Neural crest cell (in vitro differentiated cells): ENCODE data around the gene PLXNB2. TPM values are rescaled to one million over a fixed set of nuclear protein-coding genes. Genes with fewer than 3 reads are reported as not detected.

Source experiments
- DNase-seq: peaks from one replicate; pipeline ENCODE4 v3.0.0; 2021; ENCODE audit warnings: low read depth, mixed read lengths, low spot score
- H3K27ac Mint-ChIP-seq: one replicate; pipeline ENCODE4 v1.8.0; 2021; ENCODE audit warnings: mild to moderate bottlenecking, mixed read lengths; ENCODE audit not compliant: unreplicated experiment
- H3K27me3 Mint-ChIP-seq: 2 replicates; pipeline ENCODE4 v1.8.0; 2021; ENCODE audit warnings: low read depth, mild to moderate bottlenecking, mixed read lengths
- H3K36me3 Mint-ChIP-seq: 2 replicates; pipeline ENCODE4 v1.8.0; 2021; ENCODE audit warnings: low read depth, mild to moderate bottlenecking, mixed read lengths
- H3K4me1 Mint-ChIP-seq: 2 replicates; pipeline ENCODE4 v1.8.0; 2021; ENCODE audit warnings: mixed read lengths
- H3K4me3 Mint-ChIP-seq: one replicate; pipeline ENCODE4 v1.8.0; 2021; ENCODE audit warnings: mild to moderate bottlenecking, mixed read lengths
- H3K9me3 Mint-ChIP-seq: 2 replicates; pipeline ENCODE4 v1.8.0; 2021; ENCODE audit warnings: mixed read lengths
- total RNA-seq: library from RNA; stranded (reverse); gene quantifications from 2 replicates; pipeline ENCODE4 v1.2.1, GENCODE V29; 2021
- TF ChIP-seq, protein P1 (sequence below): fragments of 200-600 bp; sonication (generic); conservative IDR thresholded peaks from 2 replicates; pipeline ENCODE4 v1.5.0; 2021; ENCODE audit warnings: antibody characterized with exemption, mild to moderate bottlenecking

The PLXNB2 gene
- total RNA-seq, 1 donor from 2014 or later, result 130 TPM

DNA sequence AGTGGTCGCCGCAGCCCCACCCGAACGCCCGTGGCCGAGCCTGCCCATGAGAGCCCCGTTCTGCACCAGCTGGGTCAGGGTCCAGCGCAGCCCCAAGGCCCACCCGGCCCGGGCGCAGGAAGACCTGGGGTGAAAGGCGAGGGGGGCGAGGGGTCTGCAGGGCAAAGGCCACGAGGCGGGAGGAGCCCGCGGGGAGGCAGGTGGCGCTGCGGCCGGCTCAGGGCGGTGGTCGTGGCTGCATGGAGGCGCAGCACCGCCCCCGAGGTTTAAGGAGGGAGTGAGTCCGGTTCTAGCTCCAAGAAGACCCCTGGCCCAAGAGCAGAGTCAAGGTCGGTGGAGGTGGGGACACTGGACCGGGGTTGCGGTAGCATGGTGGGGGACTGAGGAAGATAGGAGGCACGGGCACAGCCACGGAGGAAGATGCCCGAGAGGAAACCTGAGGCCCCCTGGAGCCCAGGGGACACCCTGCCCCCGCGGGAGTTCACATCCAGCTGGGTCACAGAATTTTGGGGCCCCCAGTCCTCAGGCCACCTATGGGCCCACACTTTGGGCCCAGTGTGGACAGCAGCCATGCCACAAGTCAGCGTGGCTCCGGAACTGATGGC is 55.9 kb downstream of the PLXNB2 start:
- H3K27me3 Mint-ChIP-seq, result no peaks in the 10 kb centered on the region
- TF ChIP-seq, protein P1, sequence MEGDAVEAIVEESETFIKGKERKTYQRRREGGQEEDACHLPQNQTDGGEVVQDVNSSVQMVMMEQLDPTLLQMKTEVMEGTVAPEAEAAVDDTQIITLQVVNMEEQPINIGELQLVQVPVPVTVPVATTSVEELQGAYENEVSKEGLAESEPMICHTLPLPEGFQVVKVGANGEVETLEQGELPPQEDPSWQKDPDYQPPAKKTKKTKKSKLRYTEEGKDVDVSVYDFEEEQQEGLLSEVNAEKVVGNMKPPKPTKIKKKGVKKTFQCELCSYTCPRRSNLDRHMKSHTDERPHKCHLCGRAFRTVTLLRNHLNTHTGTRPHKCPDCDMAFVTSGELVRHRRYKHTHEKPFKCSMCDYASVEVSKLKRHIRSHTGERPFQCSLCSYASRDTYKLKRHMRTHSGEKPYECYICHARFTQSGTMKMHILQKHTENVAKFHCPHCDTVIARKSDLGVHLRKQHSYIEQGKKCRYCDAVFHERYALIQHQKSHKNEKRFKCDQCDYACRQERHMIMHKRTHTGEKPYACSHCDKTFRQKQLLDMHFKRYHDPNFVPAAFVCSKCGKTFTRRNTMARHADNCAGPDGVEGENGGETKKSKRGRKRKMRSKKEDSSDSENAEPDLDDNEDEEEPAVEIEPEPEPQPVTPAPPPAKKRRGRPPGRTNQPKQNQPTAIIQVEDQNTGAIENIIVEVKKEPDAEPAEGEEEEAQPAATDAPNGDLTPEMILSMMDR, result no peak
- H3K4me3 Mint-ChIP-seq, result peak overlapping the region; percentile 44
- H3K9me3 Mint-ChIP-seq, result no peaks in the 10 kb centered on the region
- no peaks in the 10 kb centered on the region for H3K36me3 Mint-ChIP-seq
- H3K4me1 Mint-ChIP-seq, result peaks cover 10% of the 10 kb centered on the region
- no peak for DNase-seq
- H3K27ac Mint-ChIP-seq, result no peak overlapping the region

DNA sequence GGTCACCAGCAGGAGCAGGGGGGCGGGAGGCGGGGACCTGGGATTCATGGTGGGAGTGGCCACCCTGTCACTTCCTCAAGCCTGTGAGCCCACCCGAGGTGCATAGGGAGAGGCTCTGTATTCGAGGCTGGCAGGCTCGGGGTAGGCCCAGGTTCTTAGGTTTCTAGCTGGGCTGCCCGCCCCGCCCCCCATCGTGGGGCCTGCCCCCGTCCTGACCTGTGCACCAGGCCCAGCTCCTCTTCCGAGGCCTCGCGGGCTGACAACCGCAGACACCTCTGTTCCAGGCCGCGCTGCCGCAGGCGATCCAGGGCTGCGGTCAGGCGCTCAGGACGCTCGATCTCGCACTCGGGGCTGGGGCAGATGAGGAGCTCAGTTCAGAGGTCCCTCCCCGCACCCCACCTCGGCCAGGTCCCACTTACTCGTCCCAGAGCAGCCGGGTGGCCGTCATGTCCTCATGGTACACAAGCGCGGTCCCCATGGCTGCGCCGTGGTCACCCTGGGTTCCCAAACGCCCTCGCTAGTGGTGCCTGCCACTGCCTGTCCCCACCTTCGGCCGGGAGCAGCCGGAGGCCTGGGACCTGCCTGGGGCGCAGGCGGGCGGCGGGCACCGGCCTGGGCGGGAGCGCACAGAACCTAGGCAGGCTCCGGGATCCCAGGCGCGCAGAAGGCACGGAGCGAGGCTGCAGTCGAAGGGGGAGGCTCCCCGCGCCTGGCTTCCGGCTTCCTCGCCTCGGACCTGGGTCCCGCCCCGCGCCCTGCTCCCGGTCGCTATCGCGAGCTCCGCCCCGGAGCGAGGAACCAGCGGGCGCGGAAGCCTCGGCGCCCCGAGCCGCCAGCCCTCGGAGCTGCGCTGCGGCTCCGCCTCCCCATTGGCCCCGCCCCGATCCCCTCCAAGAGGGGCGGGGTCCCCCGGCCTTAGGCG is 56.6 kb downstream of the PLXNB2 start, which contains the start of gene HDAC10:
Gene HDAC10, minus strand, starts transcription at position 711 of the 922 bp plus-strand sequence. Its CDS starts 233 bp downstream, at position 478.
- Mint-ChIP-seq H3K4me3 (peak within 1 kb of the TSS; percentile 83), H3K36me3 (no peaks in the 10 kb centered on the region), H3K27me3 (no peaks in the 10 kb centered on the region), H3K27ac (no peak within 1 kb of the TSS), H3K9me3 (no peaks in the 10 kb centered on the region), H3K4me1 (peaks cover 10% of the 10 kb centered on the region)
- peak; percentile 65 for DNase-seq
- TF ChIP-seq, protein P1, result no peak

DNA sequence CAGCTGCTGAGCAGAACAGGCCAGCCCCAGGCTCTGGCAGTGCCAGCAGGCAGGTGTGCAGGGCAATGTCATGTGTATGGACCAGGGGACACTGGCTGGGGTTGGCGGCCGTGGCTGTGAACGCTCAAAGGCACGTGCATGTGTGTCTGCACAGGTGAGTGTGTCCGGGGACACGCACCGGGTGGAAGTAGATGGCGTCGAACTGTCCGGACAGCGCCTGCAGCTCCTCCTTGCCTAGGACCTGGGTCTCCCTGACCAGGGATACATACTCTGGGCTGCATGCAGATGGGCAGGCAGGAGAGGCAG is 57.2 kb downstream of the PLXNB2 start:
- H3K9me3 Mint-ChIP-seq, result no peaks in the 10 kb centered on the region
- peaks cover 10% of the 10 kb centered on the region for H3K4me1 Mint-ChIP-seq
- no peak for DNase-seq
- H3K36me3 Mint-ChIP-seq, result no peaks in the 10 kb centered on the region
- no peak overlapping the region for H3K27ac Mint-ChIP-seq
- H3K4me3 Mint-ChIP-seq, result peak overlapping the region; percentile 83
- no peaks in the 10 kb centered on the region for H3K27me3 Mint-ChIP-seq
- TF ChIP-seq, protein P1, result no peak

DNA sequence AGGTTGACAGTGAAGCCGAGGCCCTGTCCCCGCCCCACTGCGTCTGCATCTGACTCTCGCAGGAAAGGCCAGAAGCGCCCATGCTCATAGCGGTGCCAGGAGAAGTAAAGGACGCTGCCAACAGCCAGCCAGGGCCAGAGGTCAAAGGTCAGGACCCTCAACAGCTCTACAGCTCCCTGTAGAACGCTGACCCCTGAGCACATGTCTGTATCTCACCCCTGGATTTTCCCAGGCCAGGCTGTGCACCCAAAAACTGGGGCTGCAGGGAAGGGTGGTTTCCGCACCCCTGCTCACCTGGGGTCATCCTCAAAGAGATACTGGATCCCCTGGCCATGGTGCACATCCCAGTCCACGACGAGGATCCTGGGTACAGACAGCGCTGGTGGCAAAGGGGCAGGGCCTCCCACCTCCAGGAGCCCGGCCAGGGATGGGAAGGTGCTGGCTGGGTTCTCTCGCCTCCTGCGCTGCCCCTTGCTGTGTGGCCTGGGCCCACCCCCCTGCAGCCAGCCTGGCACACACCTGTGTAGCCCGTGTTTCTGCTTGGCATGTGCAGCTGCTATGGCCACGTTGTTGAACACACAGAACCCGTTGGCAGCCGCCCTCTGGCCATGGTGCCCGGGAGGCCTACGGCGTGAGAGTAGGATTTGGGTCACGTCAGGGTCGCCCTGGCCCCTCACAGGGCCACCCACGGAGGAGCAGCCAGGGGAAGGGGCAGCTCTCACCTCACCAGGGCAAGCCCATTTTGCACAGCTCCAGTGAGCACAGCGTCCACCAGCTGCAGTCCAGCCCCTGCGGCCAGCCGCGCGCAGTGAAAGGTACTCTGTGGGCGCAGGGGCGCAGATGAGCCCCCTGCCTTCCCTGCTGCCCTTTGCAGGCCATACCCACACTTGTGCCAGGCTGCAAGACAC is 57.9 kb downstream of the PLXNB2 start:
- Mint-ChIP-seq H3K4me1 (peaks cover 14% of the 10 kb centered on the region), H3K4me3 (peak overlapping the region; percentile 83), H3K36me3 (peaks cover 2% of the 10 kb centered on the region), H3K27me3 (peaks cover 2% of the 10 kb centered on the region), H3K9me3 (no peaks in the 10 kb centered on the region), H3K27ac (no peak overlapping the region)
- DNase-seq, result no peak
- TF ChIP-seq, protein P1, result no peak
